ENCODE data around the gene FSCN2.

Gene FSCN2

DNA sequence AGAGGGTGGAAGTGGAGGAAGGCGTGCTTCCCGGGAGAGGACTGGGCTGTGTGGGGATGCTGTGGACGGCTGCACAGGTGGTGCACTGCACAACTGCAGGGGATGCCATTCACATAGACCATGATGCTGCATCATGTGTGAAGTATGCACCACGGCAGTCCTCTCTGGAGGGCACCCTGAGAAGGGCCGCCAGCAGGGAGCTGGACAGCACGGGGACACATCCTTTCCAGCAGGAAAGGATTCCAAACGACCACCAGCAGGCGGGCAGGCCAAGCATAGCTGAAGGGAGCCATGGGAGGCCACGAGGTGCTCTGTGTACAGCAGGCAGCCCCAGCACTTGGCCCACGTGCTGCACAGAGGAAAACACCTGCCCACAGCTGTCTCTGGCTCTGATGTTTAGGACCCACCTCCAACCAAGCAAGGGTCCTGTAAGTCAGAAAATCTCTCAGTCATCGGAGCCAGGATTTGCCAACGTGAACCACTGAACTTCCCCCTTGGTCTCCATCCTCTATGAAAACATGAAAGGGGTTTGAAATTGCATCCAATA is 25.6 kb upstream of the FSCN2 start:
- H3K27ac ChIP-seq, result no peak overlapping the region
- TF ChIP-seq, protein P1, sequence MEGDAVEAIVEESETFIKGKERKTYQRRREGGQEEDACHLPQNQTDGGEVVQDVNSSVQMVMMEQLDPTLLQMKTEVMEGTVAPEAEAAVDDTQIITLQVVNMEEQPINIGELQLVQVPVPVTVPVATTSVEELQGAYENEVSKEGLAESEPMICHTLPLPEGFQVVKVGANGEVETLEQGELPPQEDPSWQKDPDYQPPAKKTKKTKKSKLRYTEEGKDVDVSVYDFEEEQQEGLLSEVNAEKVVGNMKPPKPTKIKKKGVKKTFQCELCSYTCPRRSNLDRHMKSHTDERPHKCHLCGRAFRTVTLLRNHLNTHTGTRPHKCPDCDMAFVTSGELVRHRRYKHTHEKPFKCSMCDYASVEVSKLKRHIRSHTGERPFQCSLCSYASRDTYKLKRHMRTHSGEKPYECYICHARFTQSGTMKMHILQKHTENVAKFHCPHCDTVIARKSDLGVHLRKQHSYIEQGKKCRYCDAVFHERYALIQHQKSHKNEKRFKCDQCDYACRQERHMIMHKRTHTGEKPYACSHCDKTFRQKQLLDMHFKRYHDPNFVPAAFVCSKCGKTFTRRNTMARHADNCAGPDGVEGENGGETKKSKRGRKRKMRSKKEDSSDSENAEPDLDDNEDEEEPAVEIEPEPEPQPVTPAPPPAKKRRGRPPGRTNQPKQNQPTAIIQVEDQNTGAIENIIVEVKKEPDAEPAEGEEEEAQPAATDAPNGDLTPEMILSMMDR (conservative IDR thresholded peaks at IDR 0.05), result no peak

DNA sequence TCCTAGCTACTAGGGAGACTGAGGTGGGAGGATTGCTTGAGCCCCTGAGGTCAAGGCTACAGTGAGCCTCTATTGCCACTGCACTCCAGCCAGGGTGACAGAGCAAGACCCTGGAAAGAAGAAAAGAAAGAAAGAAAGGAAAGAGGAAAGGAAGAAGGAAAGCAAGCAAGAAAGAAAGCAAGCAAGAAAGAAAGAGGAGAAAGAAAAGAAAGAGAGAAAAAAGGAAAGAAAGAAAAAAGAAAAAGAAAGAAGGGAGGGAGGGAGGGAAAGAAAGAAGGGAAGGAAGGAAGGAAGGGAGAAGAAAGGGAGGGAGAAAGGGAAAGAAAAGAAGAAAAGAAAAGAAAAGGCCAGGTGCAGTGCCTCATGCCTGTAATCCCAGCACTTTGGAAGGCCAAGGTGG is 24.6 kb upstream of the FSCN2 start:
- TF ChIP-seq, protein P1 (conservative IDR thresholded peaks at IDR 0.05), result no peak
- H3K27ac ChIP-seq, result no peak overlapping the region

DNA sequence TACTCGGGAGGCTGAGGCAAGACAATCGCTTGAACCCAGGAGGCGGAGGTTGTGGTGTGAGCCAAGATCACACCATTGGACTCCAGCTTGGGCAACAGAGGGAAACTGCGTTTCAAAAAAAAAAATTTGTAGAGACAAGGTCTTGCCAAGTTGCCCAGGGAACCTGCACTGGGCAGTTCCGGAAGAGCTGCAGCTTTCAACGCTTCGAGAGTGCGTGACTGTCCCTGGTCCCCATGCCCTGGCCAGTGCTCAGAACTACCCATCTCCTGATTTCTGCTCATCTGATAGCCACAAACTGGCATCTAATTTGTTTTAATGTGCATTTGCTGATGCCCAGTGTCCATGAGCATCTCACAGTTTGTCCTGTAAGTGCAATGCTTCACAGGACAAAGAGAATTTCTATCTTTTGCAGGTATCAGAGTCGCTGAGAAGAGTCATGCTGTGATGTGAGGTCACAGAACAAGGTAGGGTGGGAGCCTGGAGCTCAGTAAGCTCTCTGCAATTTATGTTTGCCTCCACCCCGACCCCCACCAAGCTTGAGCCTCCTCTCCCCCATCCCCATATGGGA is 19.5 kb upstream of the FSCN2 start:
- H3K27ac ChIP-seq, result peak overlapping the region; percentile 100
- TF ChIP-seq, protein P1 (conservative IDR thresholded peaks at IDR 0.05), result no peak

DNA sequence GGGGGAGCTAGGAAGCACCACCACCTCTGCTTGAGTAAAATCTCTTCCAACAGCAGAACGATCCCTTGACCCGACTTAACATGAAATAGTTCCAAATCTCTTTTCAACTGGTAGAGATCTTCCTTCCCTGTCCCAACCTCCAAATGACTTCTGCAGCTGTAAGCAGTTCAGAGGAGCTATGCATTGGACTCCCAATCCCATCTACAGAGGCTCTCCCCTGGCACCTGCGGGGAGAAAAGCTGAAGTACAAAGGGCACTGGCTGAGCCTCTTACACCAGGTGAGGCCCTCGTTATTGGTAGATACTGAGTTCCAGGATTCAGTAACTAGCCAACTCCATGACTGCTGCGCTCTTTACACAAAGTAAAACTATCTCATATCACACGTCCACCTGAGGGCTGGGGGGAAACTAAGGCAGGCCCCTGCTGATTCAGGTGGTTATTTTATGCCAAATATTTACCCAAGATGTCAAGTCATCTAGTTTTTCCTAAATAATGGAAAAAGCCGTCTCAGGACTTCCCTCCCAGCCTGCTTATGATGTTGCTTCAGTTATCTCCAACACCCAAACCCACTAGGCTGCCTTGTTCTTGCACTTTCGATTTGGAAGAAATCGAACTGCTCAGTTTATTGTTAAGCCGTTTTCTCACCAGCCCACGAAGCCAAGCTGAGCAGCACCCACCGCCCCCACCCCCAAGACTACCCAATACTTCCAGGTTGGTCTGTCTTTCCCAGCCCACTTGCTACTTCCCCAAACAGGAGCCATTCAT is 18.8 kb upstream of the FSCN2 start:
- H3K27ac ChIP-seq, result peak overlapping the region; percentile 100
- TF ChIP-seq, protein P1 (conservative IDR thresholded peaks at IDR 0.05), result no peak

DNA sequence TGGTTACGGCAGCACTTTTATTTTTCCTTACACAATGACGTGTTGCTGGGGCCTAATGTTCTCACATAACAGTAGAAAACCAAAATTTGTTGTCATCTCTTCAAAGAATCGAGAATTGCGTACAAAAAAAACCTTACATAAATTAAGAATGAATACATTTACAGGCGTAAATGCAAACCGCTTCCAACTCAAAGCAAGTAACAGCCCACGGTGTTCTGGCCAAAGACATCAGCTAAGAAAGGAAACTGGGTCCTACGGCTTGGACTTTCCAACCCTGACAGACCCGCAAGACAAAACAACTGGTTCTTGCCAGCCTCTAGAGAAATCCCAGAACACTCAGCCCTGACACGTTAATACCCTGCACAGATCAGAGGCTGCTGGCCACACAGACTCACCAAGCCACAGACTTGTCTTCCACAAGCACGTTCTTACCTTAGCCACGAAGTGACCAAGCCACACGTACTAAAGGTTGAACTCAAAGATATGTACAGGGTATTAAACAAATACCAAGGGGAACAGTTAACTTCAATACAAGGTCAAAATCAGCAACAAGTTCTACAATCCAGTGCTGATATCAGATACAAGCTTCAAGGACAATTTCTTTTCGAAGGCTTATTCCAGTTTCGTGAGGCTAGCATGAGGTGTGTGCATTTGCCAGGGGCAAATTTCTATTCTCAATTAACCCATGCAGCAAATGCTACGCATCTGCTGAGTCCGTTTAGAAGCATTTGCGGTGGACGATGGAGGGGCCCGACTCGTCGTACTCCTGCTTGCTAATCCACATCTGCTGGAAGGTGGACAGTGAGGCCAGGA is 18.0 kb upstream of the FSCN2 start:
- TF ChIP-seq, protein P1 (conservative IDR thresholded peaks at IDR 0.05), result no peak
- peak overlapping the region; percentile 100 for H3K27ac ChIP-seq

DNA sequence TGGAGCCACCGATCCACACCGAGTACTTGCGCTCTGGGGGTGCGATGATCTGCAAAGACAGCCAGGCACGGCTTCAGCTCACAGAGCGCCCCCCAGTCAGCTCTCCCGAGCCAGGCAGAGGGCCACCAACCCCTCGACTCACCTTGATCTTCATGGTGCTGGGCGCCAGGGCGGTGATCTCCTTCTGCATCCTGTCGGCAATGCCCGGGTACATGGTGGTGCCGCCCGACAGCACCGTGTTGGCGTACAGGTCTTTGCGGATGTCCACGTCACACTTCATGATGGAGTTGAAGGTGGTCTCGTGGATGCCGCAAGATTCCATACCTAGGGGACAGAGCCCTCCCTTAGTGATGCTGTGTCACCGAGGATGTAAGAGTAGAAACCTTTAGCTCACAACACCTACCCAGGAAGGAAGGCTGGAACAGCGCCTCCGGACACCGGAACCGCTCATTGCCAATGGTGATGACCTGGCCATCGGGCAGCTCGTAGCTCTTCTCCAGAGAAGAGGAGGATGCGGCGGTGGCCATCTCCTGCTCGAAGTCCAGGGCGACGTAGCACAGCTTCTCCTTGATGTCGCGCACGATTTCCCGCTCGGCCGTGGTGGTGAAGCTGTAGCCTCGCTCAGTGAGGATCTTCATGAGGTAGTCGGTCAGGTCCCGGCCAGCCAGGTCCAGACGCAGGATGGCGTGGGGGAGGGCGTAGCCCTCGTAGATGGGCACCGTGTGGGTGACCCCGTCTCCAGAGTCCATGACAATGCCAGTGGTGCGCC is 17.2 kb upstream of the FSCN2 start:
- TF ChIP-seq, protein P1 (conservative IDR thresholded peaks at IDR 0.05), result no peak

More for the DNA sequence above, 17.2 kb upstream of the FSCN2 start:
- peak overlapping the region; percentile 100 for H3K27ac ChIP-seq
